HG03060 (cell line): ENCODE measurements around the gene RBMS1.

Source experiments
- ATAC-seq: cut with Tn5 transposase; IDR thresholded peaks from one replicate; pipeline ENCODE4 v1.9.1; 2021; ENCODE audit warnings: low read depth, moderate number of reproducible peaks; ENCODE audit not compliant: unreplicated experiment

RBMS1 gene

GRCh38 chr2:160389875-160390274, 103.7 kb downstream of the RBMS1 start:
- ATAC-seq, result no peak

- no peak for ATAC-seq
Measured at GRCh38 chr2:160388464-160389263, 104.9 kb downstream of the RBMS1 start.

- no peak for ATAC-seq
Measured at GRCh38 chr2:160387558-160388262, 105.9 kb downstream of the RBMS1 start.

- ATAC-seq, result no peak
Measured at GRCh38 chr2:160384791-160385190, 108.8 kb downstream of the RBMS1 start.

- ATAC-seq, result no peak
Measured at GRCh38 chr2:160381425-160381951, 112.1 kb downstream of the RBMS1 start.

GRCh38 chr2:160380611-160381010, 113.0 kb downstream of the RBMS1 start:
- no peak for ATAC-seq

- no peak for ATAC-seq
Measured at GRCh38 chr2:160380000-160380570, 113.5 kb downstream of the RBMS1 start.

GRCh38 chr2:160379399-160379798, 114.2 kb downstream of the RBMS1 start:
- ATAC-seq, result no peak

GRCh38 chr2:160377204-160377995, 116.2 kb downstream of the RBMS1 start:
- ATAC-seq, result no peak

GRCh38 chr2:160376576-160376975, 117.0 kb downstream of the RBMS1 start:
- no peak for ATAC-seq

GRCh38 chr2:160375802-160376469, 117.7 kb downstream of the RBMS1 start:
- ATAC-seq, result no peak

- no peak for ATAC-seq
Measured at GRCh38 chr2:160375037-160375436, 118.6 kb downstream of the RBMS1 start.

- ATAC-seq, result no peak
Measured at GRCh38 chr2:160373666-160374065, 119.9 kb downstream of the RBMS1 start.

- no peak for ATAC-seq
Measured at GRCh38 chr2:160373263-160373662, 120.3 kb downstream of the RBMS1 start.

GRCh38 chr2:160372585-160372984, 121.0 kb downstream of the RBMS1 start:
- no peak for ATAC-seq

GRCh38 chr2:160372010-160372356, 121.6 kb downstream of the RBMS1 start:
- no peak for ATAC-seq

- no peak for ATAC-seq
Measured at GRCh38 chr2:160371251-160372009, 122.2 kb downstream of the RBMS1 start.

GRCh38 chr2:160368988-160369930, 124.3 kb downstream of the RBMS1 start:
- ATAC-seq, result no peak
